ENCODE data around the gene SMAD5. TPM values are rescaled to one million over a fixed set of nuclear protein-coding genes. Genes with fewer than 3 reads are reported as not detected.

SMAD5 gene
- total RNA-seq, 1 donor from 2014 or later, result 102 TPM

DNA sequence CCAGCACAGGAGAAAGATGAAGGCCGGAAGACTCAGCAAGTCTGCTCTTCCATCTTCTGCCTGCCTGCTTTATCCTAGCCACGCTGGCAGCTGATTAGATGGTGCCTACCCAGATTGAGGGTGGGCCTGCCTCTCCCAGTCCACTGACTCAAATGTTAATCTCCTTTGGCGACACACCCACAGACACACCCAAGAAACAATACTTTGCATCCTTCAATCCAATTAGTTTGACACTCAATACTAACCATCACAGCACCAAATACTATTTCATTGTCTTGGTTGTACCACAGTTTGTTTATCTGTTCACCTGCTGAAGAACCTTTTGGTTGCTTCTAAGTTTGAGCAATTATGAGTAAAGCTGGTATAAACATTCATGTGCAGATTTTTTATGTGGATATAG, 36.6 kb downstream of the SMAD5 start:
- Histone ChIP-seq H4K20me1 (ENCODE audit: low read depth) (peaks cover 48% of the 10 kb centered on the region), H3K27ac (no peak overlapping the region), H3K79me2 (ENCODE audit: low read depth) (peaks cover 50% of the 10 kb centered on the region), H2AFZ (replicated peaks) (no peak overlapping the region), H3K4me1 (no peaks in the 10 kb centered on the region), H3F3A (ENCODE audit: low read depth) (peaks cover 5% of the 10 kb centered on the region), H3K36me3 (peaks cover 10% of the 10 kb centered on the region), H3K9me3 (ENCODE audit: low read depth) (no peaks in the 10 kb centered on the region), H3K4me3 (no peak overlapping the region), H3K4me2 (no peak overlapping the region), H3K27me3 (no peaks in the 10 kb centered on the region), H3K9ac (no peak overlapping the region)
- no peaks in the 10 kb centered on the region for H3K9me3 Mint-ChIP-seq
- no peaks in the 10 kb centered on the region for H3K27me3 Mint-ChIP-seq (ENCODE audit: insufficient read depth, low read depth)
- H3K4me1 Mint-ChIP-seq, result no peaks in the 10 kb centered on the region
- no peak for DNase-seq (ENCODE audit: low spot score)
- no peak overlapping the region for H3K4me3 Mint-ChIP-seq
- TF ChIP-seq EZH2phosphoT487 (IDR thresholded peaks at IDR 0.05) (no peak), EZH2 (IDR thresholded peaks at IDR 0.05) (no peak)
- TF ChIP-seq, protein P1, sequence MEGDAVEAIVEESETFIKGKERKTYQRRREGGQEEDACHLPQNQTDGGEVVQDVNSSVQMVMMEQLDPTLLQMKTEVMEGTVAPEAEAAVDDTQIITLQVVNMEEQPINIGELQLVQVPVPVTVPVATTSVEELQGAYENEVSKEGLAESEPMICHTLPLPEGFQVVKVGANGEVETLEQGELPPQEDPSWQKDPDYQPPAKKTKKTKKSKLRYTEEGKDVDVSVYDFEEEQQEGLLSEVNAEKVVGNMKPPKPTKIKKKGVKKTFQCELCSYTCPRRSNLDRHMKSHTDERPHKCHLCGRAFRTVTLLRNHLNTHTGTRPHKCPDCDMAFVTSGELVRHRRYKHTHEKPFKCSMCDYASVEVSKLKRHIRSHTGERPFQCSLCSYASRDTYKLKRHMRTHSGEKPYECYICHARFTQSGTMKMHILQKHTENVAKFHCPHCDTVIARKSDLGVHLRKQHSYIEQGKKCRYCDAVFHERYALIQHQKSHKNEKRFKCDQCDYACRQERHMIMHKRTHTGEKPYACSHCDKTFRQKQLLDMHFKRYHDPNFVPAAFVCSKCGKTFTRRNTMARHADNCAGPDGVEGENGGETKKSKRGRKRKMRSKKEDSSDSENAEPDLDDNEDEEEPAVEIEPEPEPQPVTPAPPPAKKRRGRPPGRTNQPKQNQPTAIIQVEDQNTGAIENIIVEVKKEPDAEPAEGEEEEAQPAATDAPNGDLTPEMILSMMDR (IDR thresholded peaks at IDR 0.05), result no peak
- H3K36me3 Mint-ChIP-seq, result peaks cover 42% of the 10 kb centered on the region
- H3K27ac Mint-ChIP-seq, result no peak overlapping the region

DNA sequence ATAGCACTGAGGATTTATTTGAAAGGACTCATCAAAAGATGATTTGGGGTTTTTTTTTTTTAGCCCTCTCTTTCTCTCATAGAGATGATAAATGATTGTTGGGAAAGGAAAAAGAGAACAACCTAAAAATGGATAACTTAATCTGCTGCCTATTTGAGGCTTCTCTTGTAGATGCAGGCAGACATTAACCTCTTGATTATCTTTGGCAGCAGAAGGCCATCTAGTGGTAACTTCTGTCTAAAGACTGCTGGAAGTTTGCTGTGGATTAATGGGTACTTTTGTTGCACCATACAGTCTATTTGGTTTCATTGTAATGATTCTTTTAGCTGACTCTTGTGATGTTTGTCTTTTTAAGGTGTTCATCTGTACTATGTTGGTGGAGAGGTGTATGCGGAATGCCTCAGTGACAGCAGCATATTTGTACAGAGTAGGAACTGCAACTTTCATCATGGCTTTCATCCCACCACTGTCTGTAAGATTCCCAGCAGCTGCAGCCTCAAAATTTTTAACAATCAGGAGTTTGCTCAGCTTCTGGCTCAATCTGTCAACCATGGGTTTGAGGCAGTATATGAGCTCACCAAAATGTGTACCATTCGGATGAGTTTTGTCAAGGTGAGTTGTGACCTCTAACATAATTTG, 41.5 kb downstream of the SMAD5 start:
- no peak overlapping the region for H2AFZ ChIP-seq (replicated peaks)
- peaks cover 5% of the 10 kb centered on the region for H3F3A ChIP-seq (ENCODE audit: low read depth)
- no peak overlapping the region for H3K27ac Mint-ChIP-seq
- H3K36me3 ChIP-seq, result peaks cover 22% of the 10 kb centered on the region
- no peaks in the 10 kb centered on the region for H3K27me3 Mint-ChIP-seq (ENCODE audit: insufficient read depth, low read depth)
- peaks cover 34% of the 10 kb centered on the region for H4K20me1 ChIP-seq (ENCODE audit: low read depth)
- H3K9me3 ChIP-seq (ENCODE audit: low read depth), result no peaks in the 10 kb centered on the region
- DNase-seq (ENCODE audit: low spot score), result peak; percentile 50
- H3K27me3 ChIP-seq, result no peaks in the 10 kb centered on the region
- no peak overlapping the region for H3K27ac ChIP-seq
- no peak for TF ChIP-seq EZH2phosphoT487 (IDR thresholded peaks at IDR 0.05)
- TF ChIP-seq, protein P1 (IDR thresholded peaks at IDR 0.05), result peak; percentile 69
- TF ChIP-seq EZH2 (IDR thresholded peaks at IDR 0.05), result no peak
- H3K4me1 ChIP-seq, result no peaks in the 10 kb centered on the region
- H3K4me2 ChIP-seq, result no peak overlapping the region
- peaks cover 32% of the 10 kb centered on the region for H3K36me3 Mint-ChIP-seq
- H3K4me1 Mint-ChIP-seq, result no peaks in the 10 kb centered on the region
- H3K9me3 Mint-ChIP-seq, result no peaks in the 10 kb centered on the region
- H3K9ac ChIP-seq, result no peak overlapping the region
- peaks cover 17% of the 10 kb centered on the region for H3K79me2 ChIP-seq (ENCODE audit: low read depth)
- H3K4me3 Mint-ChIP-seq, result no peak overlapping the region
- no peak overlapping the region for H3K4me3 ChIP-seq

DNA sequence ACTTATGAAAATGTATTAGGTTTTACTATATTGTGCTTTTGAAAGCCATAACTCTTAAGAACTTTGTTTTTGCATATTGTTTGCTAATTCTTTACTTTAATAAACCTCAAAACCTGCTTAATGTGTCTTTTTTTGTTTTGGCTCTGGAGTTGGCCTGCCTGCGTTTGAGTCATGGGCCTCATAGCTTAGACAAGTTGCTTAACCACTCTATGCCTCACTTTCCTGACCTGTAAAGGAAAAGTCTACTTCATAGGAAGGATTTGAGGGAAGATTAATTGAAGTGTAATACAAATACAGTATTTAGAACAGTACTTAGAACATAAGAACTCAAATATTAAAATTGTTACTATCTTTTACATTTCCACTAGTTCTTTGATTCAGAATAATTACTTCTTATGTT, 50.0 kb downstream of the SMAD5 start:
- no peak overlapping the region for H3K27ac ChIP-seq
- no peaks in the 10 kb centered on the region for H3K9me3 ChIP-seq (ENCODE audit: low read depth)
- no peak overlapping the region for H3K9ac ChIP-seq
- Mint-ChIP-seq H3K4me1 (no peaks in the 10 kb centered on the region), H3K27ac (no peak overlapping the region), H3K27me3 (ENCODE audit: insufficient read depth, low read depth) (no peaks in the 10 kb centered on the region), H3K9me3 (no peaks in the 10 kb centered on the region), H3K4me3 (no peak overlapping the region), H3K36me3 (peaks cover 15% of the 10 kb centered on the region)
- H3K79me2 ChIP-seq (ENCODE audit: low read depth), result no peaks in the 10 kb centered on the region
- no peaks in the 10 kb centered on the region for H3F3A ChIP-seq (ENCODE audit: low read depth)
- no peak for DNase-seq (ENCODE audit: low spot score)
- no peaks in the 10 kb centered on the region for H3K4me1 ChIP-seq
- H4K20me1 ChIP-seq (ENCODE audit: low read depth), result peaks cover 3% of the 10 kb centered on the region
- TF ChIP-seq, protein P1 (IDR thresholded peaks at IDR 0.05), result no peak
- TF ChIP-seq EZH2 (IDR thresholded peaks at IDR 0.05) (no peak), EZH2phosphoT487 (IDR thresholded peaks at IDR 0.05) (no peak)
- no peak overlapping the region for H3K4me2 ChIP-seq
- H3K36me3 ChIP-seq, result peaks cover 13% of the 10 kb centered on the region
- H3K27me3 ChIP-seq, result no peaks in the 10 kb centered on the region
- H3K4me3 ChIP-seq, result no peak overlapping the region
- H2AFZ ChIP-seq (replicated peaks), result no peak overlapping the region

Measured in neural progenitor cell (in vitro differentiated cells).